BE2C (cell line): ENCODE measurements around the gene TTC32. TPM values are rescaled to one million over a fixed set of nuclear protein-coding genes. Genes with fewer than 3 reads are reported as not detected.

Source experiments
- DNase-seq: peaks from one replicate; pipeline ENCODE4 v3.0.0-alpha.2; 2020
- H3K27me3 ChIP-seq: fragments of 250-450 bp; sonication (Bioruptor Pico); 2 replicates; pipeline ENCODE4 v1.5.1; 2020; ENCODE audit warnings: mild to moderate bottlenecking
- H3K36me3 ChIP-seq: fragments of 250-450 bp; sonication (Bioruptor Pico); 2 replicates; pipeline ENCODE4 v1.5.1; 2020; ENCODE audit warnings: mild to moderate bottlenecking
- H3K4me1 ChIP-seq: fragments of 250-450 bp; sonication (Bioruptor Pico); 2 replicates; pipeline ENCODE4 v1.5.1; 2020
- H3K4me3 ChIP-seq: 2 replicates; pipeline ENCODE4 v1.5.1; 2011; ENCODE audit warnings: low read depth, low read length
- H3K9me3 ChIP-seq: fragments of 250-450 bp; sonication (Bioruptor Pico); 2 replicates; pipeline ENCODE4 v1.5.1; 2020
- polyA plus RNA-seq: library from polyadenylated mRNA; unstranded; fragments of >200 nt; gene quantifications from one replicate; pipeline ENCODE4 v1.2.1, GENCODE V29; 2012; ENCODE audit warnings: low read depth, missing spikeins; ENCODE audit not compliant: insufficient read length, insufficient read depth
- TF ChIP-seq, protein P1 (sequence below): IDR thresholded peaks from 2 replicates; pipeline ENCODE4 v1.5.1; 2012; ENCODE audit warnings: mild to moderate bottlenecking, low read depth, low read length

Gene TTC32
- polyA plus RNA-seq, result 13.6 TPM

DNA sequence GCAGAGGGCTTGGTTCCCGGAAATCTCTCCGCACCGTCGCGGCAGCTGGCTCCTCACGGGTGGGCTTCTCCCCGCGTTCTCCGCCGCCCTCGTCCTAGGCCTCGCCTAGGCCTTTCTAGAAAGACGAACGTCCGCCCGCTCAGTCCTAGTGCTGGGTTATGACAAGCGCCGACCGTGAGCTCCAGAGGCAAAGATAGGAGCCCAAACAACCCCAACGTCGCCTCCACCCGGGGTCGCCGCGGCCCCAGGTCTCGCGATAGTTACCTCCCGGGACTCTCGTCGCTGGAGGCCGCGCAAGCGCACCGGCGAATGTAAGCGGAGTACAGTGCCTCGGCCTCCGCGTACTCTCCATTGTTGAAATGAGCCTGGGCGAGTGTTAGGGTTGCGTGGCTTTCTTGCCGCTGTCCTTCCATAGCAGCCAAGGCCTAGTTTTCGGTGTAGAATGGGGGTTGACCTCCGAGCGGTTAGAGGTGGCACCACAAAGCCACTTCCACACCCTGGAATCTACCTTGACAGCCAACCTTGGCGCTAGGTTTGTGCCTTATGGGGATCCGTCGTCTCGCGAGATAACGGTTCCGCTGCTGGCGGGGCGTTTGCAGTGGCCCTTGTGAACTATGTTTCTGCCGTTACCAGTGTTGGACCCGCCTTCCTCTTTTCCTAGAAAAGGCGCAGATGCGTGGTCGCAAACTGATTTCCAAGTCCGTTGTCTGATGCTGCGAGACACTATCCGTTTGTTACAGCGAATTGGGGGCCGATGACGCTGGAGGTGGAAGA is at the start of gene TTC32:
TSS of gene TTC32 (minus strand) at position 542 of the 774 bp plus-strand sequence. CDS start at position 413, 129 bp downstream.
- TF ChIP-seq, protein P1, sequence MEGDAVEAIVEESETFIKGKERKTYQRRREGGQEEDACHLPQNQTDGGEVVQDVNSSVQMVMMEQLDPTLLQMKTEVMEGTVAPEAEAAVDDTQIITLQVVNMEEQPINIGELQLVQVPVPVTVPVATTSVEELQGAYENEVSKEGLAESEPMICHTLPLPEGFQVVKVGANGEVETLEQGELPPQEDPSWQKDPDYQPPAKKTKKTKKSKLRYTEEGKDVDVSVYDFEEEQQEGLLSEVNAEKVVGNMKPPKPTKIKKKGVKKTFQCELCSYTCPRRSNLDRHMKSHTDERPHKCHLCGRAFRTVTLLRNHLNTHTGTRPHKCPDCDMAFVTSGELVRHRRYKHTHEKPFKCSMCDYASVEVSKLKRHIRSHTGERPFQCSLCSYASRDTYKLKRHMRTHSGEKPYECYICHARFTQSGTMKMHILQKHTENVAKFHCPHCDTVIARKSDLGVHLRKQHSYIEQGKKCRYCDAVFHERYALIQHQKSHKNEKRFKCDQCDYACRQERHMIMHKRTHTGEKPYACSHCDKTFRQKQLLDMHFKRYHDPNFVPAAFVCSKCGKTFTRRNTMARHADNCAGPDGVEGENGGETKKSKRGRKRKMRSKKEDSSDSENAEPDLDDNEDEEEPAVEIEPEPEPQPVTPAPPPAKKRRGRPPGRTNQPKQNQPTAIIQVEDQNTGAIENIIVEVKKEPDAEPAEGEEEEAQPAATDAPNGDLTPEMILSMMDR, result no peak
- Histone ChIP-seq H3K36me3 (no peaks in the 10 kb centered on the region), H3K4me1 (no peaks in the 10 kb centered on the region), H3K9me3 (no peaks in the 10 kb centered on the region), H3K27me3 (no peaks in the 10 kb centered on the region), H3K4me3 (peak within 1 kb of the TSS; percentile 93)
- DNase-seq, result peak; percentile 95

DNA sequence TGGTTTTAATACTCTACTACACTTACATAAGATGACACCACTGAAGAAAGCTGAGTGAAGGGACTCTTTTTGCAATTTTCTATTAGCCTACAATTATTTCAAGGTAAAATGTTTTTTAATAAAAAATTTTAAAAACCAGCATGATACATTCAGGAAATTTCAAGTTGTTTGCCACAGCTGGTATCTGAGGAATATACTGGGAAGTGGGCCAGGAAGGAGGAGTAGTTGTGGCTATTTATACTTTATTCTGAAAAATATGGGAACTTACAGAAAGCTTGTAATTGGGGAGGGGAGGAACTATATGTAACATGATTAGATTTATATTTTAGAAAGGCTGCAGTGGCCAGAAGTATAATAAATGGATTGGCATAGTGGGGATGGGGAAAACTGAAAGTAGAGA is 47.3 kb upstream of the TTC32 start:
- Histone ChIP-seq H3K4me3 (no peak overlapping the region), H3K9me3 (no peaks in the 10 kb centered on the region), H3K4me1 (peaks cover 4% of the 10 kb centered on the region; the same call in 1 of the 2 replicates), H3K36me3 (peaks cover 32% of the 10 kb centered on the region), H3K27me3 (no peaks in the 10 kb centered on the region)
- DNase-seq, result no peak
- TF ChIP-seq, protein P1, result no peak

DNA sequence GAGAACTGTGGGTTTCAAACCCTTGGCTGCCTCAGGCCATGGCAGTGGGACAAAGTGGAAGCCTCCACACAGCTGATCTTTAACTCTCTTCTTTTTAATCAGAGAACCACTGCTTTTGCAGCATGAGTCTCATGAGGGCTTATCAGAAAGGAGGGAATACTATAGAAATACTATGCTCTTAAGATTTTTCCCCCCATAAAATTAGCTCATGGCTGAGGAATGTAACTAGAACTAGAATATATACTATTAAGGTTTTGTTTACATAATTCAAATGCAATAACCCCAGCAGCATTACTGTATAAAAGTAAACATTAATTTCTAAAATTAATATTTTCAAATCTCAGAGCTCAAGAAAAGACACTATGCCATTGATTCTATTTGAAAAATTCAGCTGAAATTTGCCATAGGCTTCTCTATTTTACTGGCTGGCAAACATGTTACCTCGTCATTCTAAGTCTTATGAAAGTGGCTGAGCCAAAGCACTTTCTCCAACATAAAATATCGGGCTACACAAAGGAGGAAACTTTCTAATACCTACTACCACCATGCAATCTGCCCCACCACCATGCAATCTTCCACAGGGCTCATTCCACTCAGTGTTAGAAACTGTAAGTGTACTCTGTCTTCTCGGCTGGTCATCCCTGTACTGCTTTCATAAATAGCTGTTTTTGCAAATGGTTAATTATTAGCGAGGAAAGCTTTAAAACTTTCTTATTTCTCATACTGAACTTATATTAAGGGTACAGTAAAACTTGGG is 45.6 kb upstream of the TTC32 start:
- H3K4me3 ChIP-seq, result no peak overlapping the region
- TF ChIP-seq, protein P1, result no peak
- no peaks in the 10 kb centered on the region for H3K9me3 ChIP-seq
- no peak for DNase-seq
- no peaks in the 10 kb centered on the region for H3K27me3 ChIP-seq
- H3K36me3 ChIP-seq, result peaks cover 27% of the 10 kb centered on the region
- peaks cover 3% of the 10 kb centered on the region; the same call in 1 of the 2 replicates for H3K4me1 ChIP-seq

DNA sequence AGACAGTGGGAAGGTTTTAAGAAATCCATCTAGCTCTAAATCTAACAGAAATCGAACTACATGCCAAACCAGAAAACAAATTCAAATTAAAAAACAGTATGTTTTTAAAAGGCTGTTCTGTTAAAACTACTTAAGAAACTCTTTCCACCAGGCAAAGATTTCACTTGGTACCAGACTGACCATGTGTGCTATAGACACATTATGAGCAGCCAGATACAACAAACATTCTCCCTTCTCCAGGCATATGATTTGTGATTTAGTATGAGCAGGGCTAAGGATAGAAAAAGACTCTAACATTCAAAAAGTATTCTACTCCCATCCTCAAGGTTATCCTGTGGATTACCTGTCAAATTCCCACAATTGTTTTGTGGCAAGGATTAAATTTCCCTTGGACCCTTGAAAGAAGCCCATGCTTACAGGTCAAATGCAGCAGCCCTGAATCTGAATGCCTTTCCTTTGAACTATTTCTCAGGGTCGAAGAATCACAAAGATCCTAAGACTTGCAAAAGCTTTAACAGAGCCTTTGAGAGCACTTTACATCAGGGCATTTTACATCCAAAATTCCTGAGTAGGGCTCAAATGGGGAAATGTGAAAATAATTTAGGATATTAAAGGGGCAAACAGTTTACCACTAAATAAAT is 42.5 kb upstream of the TTC32 start:
- H3K9me3 ChIP-seq, result no peaks in the 10 kb centered on the region
- TF ChIP-seq, protein P1, result no peak
- peaks cover 19% of the 10 kb centered on the region for H3K36me3 ChIP-seq
- no peaks in the 10 kb centered on the region for H3K27me3 ChIP-seq
- DNase-seq, result no peak
- H3K4me3 ChIP-seq, result no peak overlapping the region
- no peaks in the 10 kb centered on the region for H3K4me1 ChIP-seq

DNA sequence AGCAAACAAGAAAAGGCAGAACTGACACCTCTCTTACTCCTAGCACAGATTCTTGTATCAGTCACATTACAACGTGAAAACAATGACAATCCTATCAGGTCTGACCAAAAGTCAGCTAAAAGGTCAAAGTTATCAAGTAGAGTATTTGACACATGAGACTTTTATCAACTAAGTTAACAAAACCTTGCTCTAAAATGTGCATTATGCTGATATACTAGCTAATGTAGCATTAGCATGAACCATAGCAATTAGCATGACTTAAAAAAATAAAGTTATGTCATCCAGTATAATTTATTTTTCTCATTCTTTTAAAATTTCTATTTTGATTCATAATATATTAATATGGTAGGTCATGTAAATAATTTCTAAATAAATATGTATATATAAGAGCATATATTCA is 41.4 kb upstream of the TTC32 start:
- no peaks in the 10 kb centered on the region for H3K9me3 ChIP-seq
- H3K4me3 ChIP-seq, result no peak overlapping the region
- TF ChIP-seq, protein P1, result no peak
- H3K27me3 ChIP-seq, result no peaks in the 10 kb centered on the region
- peaks cover 22% of the 10 kb centered on the region for H3K36me3 ChIP-seq
- peaks cover under 1% of the 10 kb centered on the region; the same call in 1 of the 2 replicates for H3K4me1 ChIP-seq
- DNase-seq, result no peak
